OCI-LY1 (cell line): ENCODE results near the gene NPIPB6.

Source experiments
- CTCF ChIP-seq: fragments of 200-600 bp; sonication (generic), shearing (Covaris generic); IDR thresholded peaks from 2 replicates; pipeline ENCODE4 v1.5.1; 2017; ENCODE audit warnings: mild to moderate bottlenecking, antibody characterized with exemption, low read length, moderate library complexity, mixed read lengths
- EZH2 ChIP-seq: fragments of 200-600 bp; sonication (generic), shearing (Covaris generic); IDR thresholded peaks from 2 replicates; pipeline ENCODE4 v1.8.0; 2017; ENCODE audit warnings: borderline replicate concordance, mixed run types, mild to moderate bottlenecking, antibody characterized with exemption, low read length, moderate library complexity, mixed read lengths

- peak; percentile 84 for TF ChIP-seq CTCF
- no peak for TF ChIP-seq EZH2
Observed at GRCh38 chr16:28326881-28327610, 36.3 kb downstream of the NPIPB6 start.
